GM21619 (cell line): ENCODE results near the gene SCYGR5.
"Not testable (repeated sequence)": the region's sequence is repeated elsewhere in the genome, so short reads cannot be mapped to it uniquely, and the experiment has no call there.

ENCODE experiments used
- ATAC-seq: cut with Tn5 transposase; IDR thresholded peaks from one replicate; pipeline ENCODE4 v1.9.1; 2021; ENCODE audit not compliant: unreplicated experiment

SCYGR5 gene

GRCh38 chr2:227671170-227671905 lies 4.7 kb downstream of the SCYGR5 start:
- no peak for ATAC-seq

- ATAC-seq: not testable (repeated sequence)
Measured at GRCh38 chr2:227673620-227674019, 7.0 kb downstream of the SCYGR5 start.

- ATAC-seq: no peak
Measured at GRCh38 chr2:227674485-227674884, 7.9 kb downstream of the SCYGR5 start.

GRCh38 chr2:227677928-227678327 lies 11.3 kb downstream of the SCYGR5 start:
- ATAC-seq: no peak

- no peak for ATAC-seq
Measured at GRCh38 chr2:227684258-227684657, 17.7 kb downstream of the SCYGR5 start.

GRCh38 chr2:227687189-227687588 lies 20.6 kb downstream of the SCYGR5 start:
- ATAC-seq: no peak

GRCh38 chr2:227696990-227697679 lies 30.5 kb downstream of the SCYGR5 start:
- no peak for ATAC-seq

GRCh38 chr2:227701556-227701955 lies 35.0 kb downstream of the SCYGR5 start:
- ATAC-seq: no peak

- ATAC-seq: no peak
Measured at GRCh38 chr2:227703280-227703732, 36.7 kb downstream of the SCYGR5 start.

- no peak for ATAC-seq
Measured at GRCh38 chr2:227703961-227704360, 37.4 kb downstream of the SCYGR5 start.

GRCh38 chr2:227706859-227707258 lies 40.3 kb downstream of the SCYGR5 start:
- no peak for ATAC-seq

GRCh38 chr2:227707390-227707789 lies 40.8 kb downstream of the SCYGR5 start:
- no peak for ATAC-seq

- no peak for ATAC-seq
Measured at GRCh38 chr2:227710986-227711385, 44.4 kb downstream of the SCYGR5 start.

GRCh38 chr2:227713291-227713690 lies 46.7 kb downstream of the SCYGR5 start:
- no peak for ATAC-seq

- no peak for ATAC-seq
Measured at GRCh38 chr2:227716501-227716900, 49.9 kb downstream of the SCYGR5 start.
